ENCODE measurements around the gene LAP3.

GRCh38 chr4:17616283-17616682 lies 39.3 kb downstream of the LAP3 start:
- TF ChIP-seq POLR2A (IDR thresholded peaks at IDR 0.05; ENCODE audit: low read depth): no peak
- no peak for TF ChIP-seq CTCF (IDR thresholded peaks at IDR 0.05)
- TF ChIP-seq EP300 (IDR thresholded peaks at IDR 0.05): no peak
- TF ChIP-seq POLR2AphosphoS5 (IDR thresholded peaks at IDR 0.05): no peak
